ENCODE results near the gene PHLDB2.

DNA sequence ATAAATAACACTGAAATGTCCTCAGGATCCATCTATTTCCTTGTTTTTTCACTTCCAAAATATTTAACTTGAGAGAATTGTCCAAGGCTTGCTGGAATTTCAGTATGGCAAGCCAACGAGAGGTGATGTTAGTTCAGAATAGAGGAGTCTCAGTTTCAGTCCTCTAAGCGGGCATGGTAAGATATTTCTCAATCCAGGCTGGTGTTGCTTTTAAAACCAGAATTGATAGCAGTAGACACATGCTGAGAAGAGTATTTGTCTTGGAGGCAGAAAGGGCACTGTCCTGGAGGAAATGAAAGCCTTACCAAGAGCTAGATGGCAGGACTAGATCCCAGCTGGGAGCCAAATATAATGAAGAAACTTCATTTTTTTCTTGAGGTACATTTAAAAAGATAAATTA, 23.1 kb downstream of the PHLDB2 start:
- TF ChIP-seq, protein P1, sequence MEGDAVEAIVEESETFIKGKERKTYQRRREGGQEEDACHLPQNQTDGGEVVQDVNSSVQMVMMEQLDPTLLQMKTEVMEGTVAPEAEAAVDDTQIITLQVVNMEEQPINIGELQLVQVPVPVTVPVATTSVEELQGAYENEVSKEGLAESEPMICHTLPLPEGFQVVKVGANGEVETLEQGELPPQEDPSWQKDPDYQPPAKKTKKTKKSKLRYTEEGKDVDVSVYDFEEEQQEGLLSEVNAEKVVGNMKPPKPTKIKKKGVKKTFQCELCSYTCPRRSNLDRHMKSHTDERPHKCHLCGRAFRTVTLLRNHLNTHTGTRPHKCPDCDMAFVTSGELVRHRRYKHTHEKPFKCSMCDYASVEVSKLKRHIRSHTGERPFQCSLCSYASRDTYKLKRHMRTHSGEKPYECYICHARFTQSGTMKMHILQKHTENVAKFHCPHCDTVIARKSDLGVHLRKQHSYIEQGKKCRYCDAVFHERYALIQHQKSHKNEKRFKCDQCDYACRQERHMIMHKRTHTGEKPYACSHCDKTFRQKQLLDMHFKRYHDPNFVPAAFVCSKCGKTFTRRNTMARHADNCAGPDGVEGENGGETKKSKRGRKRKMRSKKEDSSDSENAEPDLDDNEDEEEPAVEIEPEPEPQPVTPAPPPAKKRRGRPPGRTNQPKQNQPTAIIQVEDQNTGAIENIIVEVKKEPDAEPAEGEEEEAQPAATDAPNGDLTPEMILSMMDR (IDR thresholded peaks at IDR 0.05), result no peak
- no peak for TF ChIP-seq POLR2A (IDR thresholded peaks at IDR 0.05)

Measured in heart left ventricle (tissue), 13 donors.